GM18868 (cell line): ENCODE data around the gene B4GALT7.
"Not testable (repeated sequence)": the region's sequence is repeated elsewhere in the genome, so short reads cannot be mapped to it uniquely, and the experiment has no call there.

Experiments
- ATAC-seq: cut with Tn5 transposase; IDR thresholded peaks from one replicate; pipeline ENCODE4 v1.9.1; 2021; ENCODE audit warnings: mild to moderate bottlenecking, moderate library complexity; ENCODE audit not compliant: unreplicated experiment

The B4GALT7 gene

GRCh38 chr5:177608243-177609075, 8.5 kb downstream of the B4GALT7 start:
- no peak for ATAC-seq

GRCh38 chr5:177609076-177610059, 9.4 kb downstream of the B4GALT7 start:
- ATAC-seq, result no peak

GRCh38 chr5:177610131-177610769, 10.3 kb downstream of the B4GALT7 start:
- ATAC-seq, result no peak

GRCh38 chr5:177610770-177611445, 11.0 kb downstream of the B4GALT7 start:
- ATAC-seq, result no peak

- no peak for ATAC-seq
These were observed 11.7 kb downstream of the B4GALT7 start for GRCh38 chr5:177611446-177612214.

DNA sequence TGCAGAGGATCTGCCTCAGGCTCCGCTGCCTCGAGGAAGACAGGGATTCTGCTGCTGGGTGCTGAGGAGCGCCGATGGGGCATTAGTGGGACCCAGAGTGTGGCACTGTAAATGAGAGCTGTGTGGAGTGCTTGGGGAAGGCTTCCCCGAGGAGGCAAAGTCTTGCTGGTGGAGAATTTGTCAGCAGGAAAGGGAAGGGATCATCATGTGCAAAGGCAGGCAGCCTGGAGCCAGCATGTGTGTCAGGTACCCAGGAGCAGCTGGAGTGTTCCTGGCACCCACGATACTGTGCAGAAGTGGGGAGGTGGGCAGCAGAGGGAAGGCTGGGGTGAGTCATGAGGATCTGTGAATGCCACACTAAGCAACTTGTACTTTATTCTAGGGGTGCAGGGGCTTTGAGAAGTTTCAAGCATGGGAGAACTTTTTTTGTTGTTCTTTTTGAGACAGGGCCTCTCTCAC, 12.3 kb downstream of the B4GALT7 start:
- ATAC-seq, result no peak

- no peak for ATAC-seq
These were observed 20.6 kb downstream of the B4GALT7 start for GRCh38 chr5:177620560-177620959.

DNA sequence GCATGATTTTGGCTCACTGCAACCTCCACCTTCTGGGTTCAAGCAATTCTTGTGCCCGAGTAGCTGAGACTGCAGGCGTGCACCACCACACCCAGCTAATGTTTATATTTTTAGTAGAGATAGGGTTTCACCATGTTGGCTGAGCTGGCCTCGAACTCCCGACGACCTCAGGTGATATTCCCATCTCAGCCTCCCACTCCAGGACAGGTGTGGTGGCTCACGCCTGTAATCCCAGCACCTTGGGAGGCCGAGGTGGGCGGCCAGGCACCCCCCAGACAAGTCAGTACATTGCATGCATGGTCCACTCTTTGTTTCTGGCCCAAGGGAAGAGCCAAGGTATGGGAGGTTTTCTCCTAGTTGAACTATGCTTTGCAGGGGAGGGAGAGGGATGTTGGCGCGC, 24.2 kb downstream of the B4GALT7 start:
- not testable (repeated sequence) for ATAC-seq

DNA sequence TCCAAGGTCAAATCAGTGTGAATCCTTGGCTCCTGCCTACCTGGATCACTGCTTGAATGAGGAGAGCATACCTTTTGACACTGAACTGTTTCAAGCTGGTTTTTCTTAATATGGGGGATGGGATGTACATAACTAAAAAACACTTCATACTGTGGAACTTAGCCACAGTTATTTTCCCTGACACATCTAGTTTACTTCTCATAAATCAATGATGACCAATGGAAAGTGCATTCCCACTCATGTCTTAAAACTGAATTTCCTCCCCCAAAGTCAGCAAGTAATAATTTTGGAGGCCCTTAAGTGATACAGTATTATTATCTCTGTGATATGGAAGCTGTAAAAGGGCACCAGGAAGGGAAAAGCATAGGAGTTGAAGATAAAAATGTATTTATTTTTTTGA, 30.3 kb downstream of the B4GALT7 start:
- not testable (repeated sequence) for ATAC-seq

DNA sequence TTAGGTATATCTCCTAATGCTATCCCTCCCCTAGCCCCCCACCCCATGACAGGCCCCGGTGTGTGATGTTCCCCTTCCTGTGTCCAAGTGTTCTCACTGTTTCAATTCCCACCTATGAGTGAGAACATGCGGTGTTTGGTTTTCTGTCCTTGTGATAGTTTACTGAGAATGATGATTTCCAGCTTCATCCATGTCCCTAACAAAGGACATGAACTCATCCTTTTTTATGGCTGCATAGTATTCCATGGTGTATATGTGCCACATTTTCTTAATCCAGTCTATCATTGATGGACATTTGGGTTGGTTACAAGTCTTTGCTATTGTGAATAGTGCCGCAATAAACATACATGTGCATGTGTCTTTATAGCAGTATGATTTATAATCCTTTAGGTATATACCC, 35.0 kb downstream of the B4GALT7 start:
- not testable (repeated sequence) for ATAC-seq

- not testable (repeated sequence) for ATAC-seq
These were observed 45.5 kb downstream of the B4GALT7 start for GRCh38 chr5:177645462-177645861.

- ATAC-seq, result not testable (repeated sequence)
These were observed 51.3 kb downstream of the B4GALT7 start for GRCh38 chr5:177651235-177651634.

- ATAC-seq, result not testable (repeated sequence)
These were observed 57.9 kb downstream of the B4GALT7 start for GRCh38 chr5:177657846-177658245.

GRCh38 chr5:177658542-177658941, 58.6 kb downstream of the B4GALT7 start:
- ATAC-seq, result not testable (repeated sequence)
